Right lobe of liver (tissue), 6 donors: Measurements from ENCODE around the gene DCTPP1. TPM values are rescaled to one million over a fixed set of nuclear protein-coding genes. Genes with fewer than 3 reads are reported as not detected.

ENCODE experiments used
- ATAC-seq, 4 donors: fragments of 200-7000 bp; cut with Tn5 transposase; one replicate each; pipeline ENCODE4 v1.9.1; 2020; ENCODE audit warnings: mild to moderate bottlenecking in 4 of 4, moderate library complexity in 4 of 4
- DNase-seq, 3 donors: peaks; one replicate each; pipeline ENCODE4 v3.0.0-alpha.2; 2020
- H3K27ac ChIP-seq, 3 donors: fragments of 200-600 bp; one replicate each; pipeline ENCODE4 v1.8.0; 2022
- H3K27me3 ChIP-seq, 2 donors: fragments of 200-600 bp; one replicate each; pipeline ENCODE4 v1.8.0; 2022
- H3K36me3 ChIP-seq, 4 donors: fragments of 200-600 bp; sonication (generic) in 1 of 4; one replicate each; pipeline versions ENCODE4 v1.5.1 to v1.8.0; 2017 to 2022; ENCODE audit warnings: control low read depth in 1 of 4
- H3K4me1 ChIP-seq, 4 donors: fragments of 200-600 bp; sonication (generic) in 1 of 4; one replicate each; pipeline versions ENCODE4 v1.5.1 to v1.8.0; 2017 to 2022; ENCODE audit warnings: control low read depth in 1 of 4
- H3K4me3 ChIP-seq, 3 donors: fragments of 200-600 bp; one replicate each; pipeline ENCODE4 v1.8.0; 2022
- H3K9me3 ChIP-seq, 4 donors: fragments of 200-600 bp; sonication (generic) in 1 of 4; one replicate each; pipeline versions ENCODE4 v1.5.1 to v1.8.0; 2017 to 2022; ENCODE audit warnings: control low read depth in 1 of 4
- CTCF ChIP-seq, 4 donors: fragments of 200-600 bp in 3 of 4; fragments of 450-650 bp in 1 of 4; IDR thresholded peaks; one replicate each; pipeline versions ENCODE4 v1.5.1 to v1.8.0; 2016 to 2022; ENCODE audit warnings: antibody characterized with exemption in 4 of 4, mild to moderate bottlenecking in 2 of 4
- POLR2A ChIP-seq: fragments of 450-650 bp; IDR thresholded peaks from one replicate; pipeline ENCODE4 v1.6.1; 2017; ENCODE audit warnings: antibody characterized with exemption, mild to moderate bottlenecking
- WGBS: methylation state at CpG from one replicate; pipeline ENCODE4 v1.1.6; 2018; ENCODE audit warnings: low coverage, low lambda C conversion rate; ENCODE audit not compliant: insufficient coverage; ENCODE audit errors: missing lambda C conversion rate; 5-methylcytosine and 5-hydroxymethylcytosine counted together
- intact Hi-C, 2 donors: fragments of 100-400 bp; cut with DNase I; formaldehyde crosslinking; loops; one replicate each; pipeline versions ENCODE4 v1.11.2 to v1.14.1; 2022
- total RNA-seq, 6 experiments: library from RNA; depleted of rRNA in 2 of 6; stranded (reverse); fragments of >200 nt in 2 of 6; fragmentation: NEBNext Ultra II Directional in 3 of 6; extraction: Animal tissue kit (Norgen Biotek cat#: 25700) in 3 of 6; gene quantifications; one replicate each; pipeline versions ENCODE4 v1.1.0 to v1.2.4, GENCODE V29; 2016 to 2023
- donor health status: DM: no; HTN: yes; CAD: no.
- donor health status: DM: no; HTN: no; CAD: no.
- donor health status: DM: no; HTN: no; CAD: no.
- donor health status: DM: no; HTN: yes; CAD: no.
- donor health status: DM: no; HTN: yes; CAD: no.

DCTPP1 gene
- total RNA-seq, 6 experiments from 2014 or later = 10.0 to 17.9 (median 13.9) TPM

GRCh38 chr16:30445149-30445407, 15.2 kb upstream of the DCTPP1 start:
- DNase-seq (no peak), ATAC-seq (no peak)
- no peak for TF ChIP-seq POLR2A
- no peak for TF ChIP-seq CTCF (IDR thresholded peaks at IDR 0.05)
- Histone ChIP-seq H3K4me3 (peak overlapping the region; percentile 69 to 96 (median 83)), H3K4me1 (peaks cover 0 to 36% (median 9%) of the 10 kb centered on the region in 4 donors), H3K27ac (peak overlapping the region; percentile 85 to 98 (median 94)), H3K36me3 (peaks cover 0 to 4% (median 2%) of the 10 kb centered on the region in 4 donors), H3K9me3 (no peaks in the 10 kb centered on the region), H3K27me3 (no peaks in the 10 kb centered on the region)
- intact Hi-C loops = no loop called here
- 17% methylated on average over 5 of the region's 11 CpGs for WGBS

- DNase-seq (no peak), ATAC-seq (no peak)
- Histone ChIP-seq H3K4me3 (peak overlapping the region; percentile 69 to 96 (median 83)), H3K27me3 (no peaks in the 10 kb centered on the region), H3K27ac (peak overlapping the region; percentile 85 to 98 (median 94)), H3K36me3 (peaks cover 0 to 4% (median 2%) of the 10 kb centered on the region in 4 donors), H3K4me1 (peaks cover 0 to 36% (median 9%) of the 10 kb centered on the region in 4 donors), H3K9me3 (no peaks in the 10 kb centered on the region)
- WGBS = 21% methylated on average over 28 of the region's 29 CpGs
- no peak for TF ChIP-seq CTCF (IDR thresholded peaks at IDR 0.05)
- no peak for TF ChIP-seq POLR2A
- intact Hi-C loops = no loop called here
Measured at GRCh38 chr16:30444231-30445148, 14.7 kb upstream of the DCTPP1 start.

GRCh38 chr16:30443631-30444030, 13.8 kb upstream of the DCTPP1 start:
- peaks cover 0 to 4% (median 2%) of the 10 kb centered on the region in 4 donors for H3K36me3 ChIP-seq
- peak overlapping the region; percentile 69 to 96 (median 83) for H3K4me3 ChIP-seq
- peak overlapping the region; percentile 85 to 98 (median 94) for H3K27ac ChIP-seq
- TF ChIP-seq CTCF (IDR thresholded peaks at IDR 0.05) (no peak), POLR2A (no peak)
- H3K4me1 ChIP-seq = peaks cover 0 to 30% (median 7%) of the 10 kb centered on the region in 4 donors
- intact Hi-C loops = no loop called here
- no peaks in the 10 kb centered on the region for H3K27me3 ChIP-seq
- ATAC-seq (peak in 1 of 4 donors; percentile 5), DNase-seq (no peak)
- H3K9me3 ChIP-seq = no peaks in the 10 kb centered on the region
- WGBS = 21% methylated on average over 2 of the region's 2 CpGs

- Histone ChIP-seq H3K36me3 (peaks cover 0 to 4% (median 2%) of the 10 kb centered on the region in 4 donors), H3K27me3 (no peaks in the 10 kb centered on the region), H3K27ac (no peak overlapping the region), H3K4me3 (no peak overlapping the region), H3K9me3 (no peaks in the 10 kb centered on the region), H3K4me1 (peaks cover 0 to 4% (median 0%) of the 10 kb centered on the region in 4 donors)
- no peak for DNase-seq
- 81% methylated on average over 6 of the region's 6 CpGs for WGBS
- intact Hi-C loops = loop anchor here in 1 of 2 donors (10.0 kb wide), 1 partner anchor 85 kb away; the partner anchor contains the start of gene ZNF768
- TF ChIP-seq CTCF (IDR thresholded peaks at IDR 0.05) (no peak), POLR2A (no peak)
- no peak for ATAC-seq
Measured at GRCh38 chr16:30439720-30440348, 10.0 kb upstream of the DCTPP1 start.
